Hepatocyte (in vitro differentiated cells): Measurements from ENCODE around the gene WDR55. TPM values are rescaled to one million over a fixed set of nuclear protein-coding genes. Genes with fewer than 3 reads are reported as not detected.

Experiments used
- DNase-seq: peaks from one replicate; pipeline ENCODE4 v3.0.0-alpha.2; 2016; ENCODE audit warnings: low spot score
- H2AFZ ChIP-seq: fragments of 200-600 bp; sonication (generic); 2 replicates; pipeline ENCODE4 v1.6.0; 2016; ENCODE audit warnings: antibody characterized with exemption, mild to moderate bottlenecking
- H3K27ac ChIP-seq: fragments of 200-600 bp; sonication (generic); 2 replicates; pipeline ENCODE4 v1.5.1; 2016; ENCODE audit warnings: mild to moderate bottlenecking
- H3K27me3 ChIP-seq: fragments of 200-600 bp; sonication (generic); 2 replicates; pipeline ENCODE4 v1.6.1; 2016
- H3K36me3 ChIP-seq: fragments of 200-600 bp; sonication (generic); replicated peaks from 2 replicates; pipeline ENCODE4 v1.5.1; 2016; ENCODE audit warnings: low read depth; ENCODE audit not compliant: insufficient read depth
- H3K4me1 ChIP-seq: fragments of 200-600 bp; sonication (generic); 2 replicates; pipeline ENCODE4 v1.5.1; 2016; ENCODE audit warnings: mild to moderate bottlenecking, moderate library complexity; ENCODE audit not compliant: insufficient read depth
- H3K4me2 ChIP-seq: fragments of 200-600 bp; sonication (generic); 2 replicates; pipeline ENCODE4 v1.6.0; 2016
- H3K4me3 ChIP-seq: fragments of 200-600 bp; sonication (generic); 2 replicates; pipeline ENCODE4 v1.5.1; 2016; ENCODE audit warnings: mild to moderate bottlenecking
- H3K79me2 ChIP-seq: fragments of 200-600 bp; sonication (generic); 2 replicates; pipeline ENCODE4 v1.6.0; 2017; ENCODE audit warnings: mild to moderate bottlenecking
- H3K9me2 ChIP-seq: fragments of 200-600 bp; sonication (generic); replicated peaks from 2 replicates; pipeline ENCODE4 v1.6.0; 2017; ENCODE audit warnings: mild to moderate bottlenecking; ENCODE audit not compliant: insufficient read depth
- H3K9me3 ChIP-seq: fragments of 200-600 bp; sonication (generic); 2 replicates; pipeline ENCODE4 v1.5.1; 2016; ENCODE audit warnings: low read depth, mild to moderate bottlenecking
- H4K20me1 ChIP-seq: fragments of 200-600 bp; sonication (generic); 2 replicates; pipeline ENCODE4 v1.6.0; 2016; ENCODE audit warnings: mild to moderate bottlenecking; ENCODE audit not compliant: insufficient read depth, poor library complexity, severe bottlenecking
- CTCF ChIP-seq: fragments of 200-600 bp; sonication (generic); IDR thresholded peaks from 2 replicates; pipeline ENCODE4 v1.5.1; 2016; ENCODE audit warnings: antibody characterized with exemption, mild to moderate bottlenecking; ENCODE audit not compliant: poor library complexity
- EZH2 ChIP-seq: fragments of 200-600 bp; sonication (generic); IDR thresholded peaks from 2 replicates; pipeline ENCODE4 v1.6.1; 2016; ENCODE audit warnings: antibody characterized with exemption, mild to moderate bottlenecking, borderline replicate concordance
- EZH2phosphoT487 ChIP-seq: fragments of 200-600 bp; sonication (generic); IDR thresholded peaks from one replicate; pipeline ENCODE4 v1.6.1; 2018; ENCODE audit warnings: antibody characterized with exemption, mild to moderate bottlenecking, low read depth, moderate library complexity; ENCODE audit not compliant: unreplicated experiment, severe bottlenecking
- WGBS: methylation state at CpG from one replicate; pipeline ENCODE4 v1.1.6; 2016; ENCODE audit warnings: low lambda C conversion rate; ENCODE audit errors: missing lambda C conversion rate; 5-methylcytosine and 5-hydroxymethylcytosine counted together
- polyA plus RNA-seq: library from polyadenylated mRNA; unstranded; fragments of >200 nt; fragmentation: Nextera tagmentation; extraction: Ambion mirVana; gene quantifications from 2 replicates; pipeline ENCODE4 v1.2.1, GENCODE V29; 2016
- total RNA-seq: library from RNA; depleted of rRNA; stranded (reverse); fragments of >200 nt; gene quantifications from 2 replicates; pipeline ENCODE4 v1.2.3, GENCODE V29; 2014

Gene WDR55
- total and polyA plus RNA-seq, 2 experiments from 2014 or later = 21.2 to 23.0 TPM

- Histone ChIP-seq H3K4me1 (no peaks in the 10 kb centered on the region), H3K79me2 (no peaks in the 10 kb centered on the region), H3K9me3 (no peaks in the 10 kb centered on the region), H3K9me2 (no peaks in the 10 kb centered on the region), H2AFZ (no peak within 1 kb of the TSS), H3K4me3 (no peak within 1 kb of the TSS), H4K20me1 (no peaks in the 10 kb centered on the region), H3K4me2 (no peak within 1 kb of the TSS), H3K36me3 (no peaks in the 10 kb centered on the region), H3K27ac (no peak within 1 kb of the TSS), H3K27me3 (no peaks in the 10 kb centered on the region)
- TF ChIP-seq EZH2 (no peak), EZH2phosphoT487 (no peak), CTCF (no peak)
- no peak for DNase-seq
- 96% methylated on average over 37 of the region's 45 CpGs for WGBS
These were observed 8.7 kb downstream of the WDR55 start, which contains the start of gene DND1 for GRCh38 chr5:140673187-140673976. DND1 (minus strand) TSS chr5:140673576; CDS start chr5:140673542, 34 bp downstream.

- Histone ChIP-seq H3K4me2 (no peak overlapping the region), H3K9me3 (no peaks in the 10 kb centered on the region), H3K27me3 (no peaks in the 10 kb centered on the region), H3K79me2 (no peaks in the 10 kb centered on the region), H3K27ac (no peak overlapping the region), H3K36me3 (no peaks in the 10 kb centered on the region), H4K20me1 (no peaks in the 10 kb centered on the region), H3K4me1 (no peaks in the 10 kb centered on the region), H3K9me2 (no peaks in the 10 kb centered on the region), H2AFZ (no peak overlapping the region), H3K4me3 (no peak overlapping the region)
- TF ChIP-seq EZH2phosphoT487 = no peak
- no peak for TF ChIP-seq EZH2
- TF ChIP-seq CTCF = no peak
- 88% methylated on average over 2 of the region's 2 CpGs for WGBS
- DNase-seq = no peak
These were observed 9.5 kb downstream of the WDR55 start for GRCh38 chr5:140674211-140674610.

- 99% methylated on average over 4 of the region's 4 CpGs for WGBS
These were observed 9.9 kb downstream of the WDR55 start for GRCh38 chr5:140674629-140675028.

More at GRCh38 chr5:140674629-140675028, 9.9 kb downstream of the WDR55 start:
- Histone ChIP-seq H3K79me2 (no peaks in the 10 kb centered on the region), H3K4me2 (no peak overlapping the region), H3K27me3 (no peaks in the 10 kb centered on the region), H4K20me1 (no peaks in the 10 kb centered on the region), H3K4me1 (no peaks in the 10 kb centered on the region), H3K9me3 (no peaks in the 10 kb centered on the region), H3K36me3 (no peaks in the 10 kb centered on the region), H3K9me2 (no peaks in the 10 kb centered on the region), H2AFZ (no peak overlapping the region), H3K4me3 (no peak overlapping the region), H3K27ac (no peak overlapping the region)
- DNase-seq = no peak
- no peak for TF ChIP-seq CTCF
- TF ChIP-seq EZH2 = no peak
